Measurements from ENCODE around the gene RNASEL. TPM values are rescaled to one million over a fixed set of nuclear protein-coding genes. Genes with fewer than 3 reads are reported as not detected.

RNASEL gene
- total and polyA plus RNA-seq, 2 of the 13 experiments (the other 11 are each of a cell fraction or from before 2014, with no cell fraction given), result 0.05 to 0.20 TPM

DNA sequence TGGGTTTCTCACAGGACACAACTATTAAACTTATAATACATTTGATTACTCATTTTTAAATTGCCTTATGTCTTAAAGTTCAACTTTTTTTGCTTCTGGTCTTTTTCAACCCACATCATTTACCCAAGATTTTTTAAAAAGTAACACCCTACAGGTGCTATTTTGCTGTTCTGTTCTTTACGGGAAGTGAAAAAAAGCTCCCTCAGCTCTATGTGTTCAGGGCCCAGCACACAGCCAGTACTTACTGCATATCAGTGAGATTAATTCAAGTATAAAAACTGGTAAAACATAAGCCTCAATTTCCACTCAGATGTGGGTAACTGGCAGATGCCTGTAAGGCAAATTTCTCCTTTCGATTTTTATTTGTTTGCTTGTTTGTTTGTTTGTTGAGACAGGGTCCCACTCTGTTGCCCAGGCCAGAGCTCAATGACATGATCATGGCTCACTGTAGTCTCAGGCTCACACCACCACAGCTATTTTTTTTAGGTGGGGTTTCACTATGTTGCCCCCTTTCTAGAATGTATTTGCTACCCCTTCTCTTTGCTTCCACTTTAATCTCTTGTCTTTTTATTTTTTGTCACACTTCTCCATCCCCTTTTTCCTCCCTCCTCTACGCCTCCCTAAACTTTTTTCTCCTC lies 20.3 kb downstream of the RNASEL start:
- Histone ChIP-seq H3K27ac (ENCODE audit: extremely low read length, insufficient read depth, low read length) (no peak overlapping the region), H3K4me1 (ENCODE audit: insufficient read depth, low read length) (no peaks in the 10 kb centered on the region), H3K9me3 (ENCODE audit: low read length) (no peaks in the 10 kb centered on the region), H3K27me3 (ENCODE audit: control insufficient read depth in 1 of 2, insufficient read depth in 2 of 2, low read length in 2 of 2) (no peaks in the 10 kb centered on the region), H2AFZ (ENCODE audit: low read length) (no peak overlapping the region), H4K20me1 (ENCODE audit: insufficient read depth, low read length) (no peaks in the 10 kb centered on the region), H3K4me2 (ENCODE audit: low read depth, low read length) (no peak overlapping the region), H3K4me3 (replicated peaks in 1 of 3; ENCODE audit: insufficient read depth in 1 of 3, low read depth in 2 of 3, low read length in 3 of 3) (no peak overlapping the region), H3K79me2 (ENCODE audit: insufficient read depth, low read length) (no peaks in the 10 kb centered on the region), H3K36me3 (replicated peaks in 1 of 2; ENCODE audit: control insufficient read depth in 1 of 2, insufficient read depth in 2 of 2, low read length in 2 of 2) (no peaks in the 10 kb centered on the region), H3K9ac (ENCODE audit: insufficient read depth, low read depth, low read length) (no peak overlapping the region)
- POLR2A ChIA-PET, result no interaction called here
- CTCF ChIA-PET (ENCODE audit: low intra/inter-chr PET ratio, low total read pairs), result no interaction called here
- no peak for DNase-seq (ENCODE audit: low spot score)
- intact Hi-C loops (cut with micrococcal nuclease; ENCODE audit: unreplicated experiment) (no loop called here), in situ Hi-C loops (cut with HindIII; ENCODE audit: extremely low pct_ligation_motif_present, low pct_unique_long_range_greater_than_20kb) (no loop called here)
- TF ChIP-seq MAF1 (CRISPR knock-in tag; IDR thresholded peaks at IDR 0.05; ENCODE audit: borderline replicate concordance), result no peak
- no peak for TF ChIP-seq ZBTB20 (CRISPR knock-in tag; IDR thresholded peaks at IDR 0.05; ENCODE audit: borderline replicate concordance, low read depth)
- no peak for TF ChIP-seq DMAP1 (CRISPR knock-in tag; IDR thresholded peaks at IDR 0.05)
- no peak for TF ChIP-seq SOX13 (IDR thresholded peaks at IDR 0.05)
- no peak for TF ChIP-seq SOX13 (CRISPR knock-in tag; conservative IDR thresholded peaks at IDR 0.05 in 1 of 2, IDR thresholded peaks at IDR 0.05 in 1 of 2)
- no peak for TF ChIP-seq JUND (CRISPR knock-in tag; IDR thresholded peaks at IDR 0.05)
- no peak for TF ChIP-seq MIER3 (CRISPR knock-in tag; IDR thresholded peaks at IDR 0.05; ENCODE audit: borderline replicate concordance)
- TF ChIP-seq NKX3-1 (CRISPR knock-in tag; IDR thresholded peaks at IDR 0.05), result no peak
- no peak for TF ChIP-seq DR1 (CRISPR knock-in tag; IDR thresholded peaks at IDR 0.05)
- TF ChIP-seq ZNF30 (CRISPR knock-in tag; IDR thresholded peaks at IDR 0.05), result no peak
- TF ChIP-seq CHD4 (IDR thresholded peaks at IDR 0.05; ENCODE audit: borderline replicate concordance, low read length), result no peak
- no peak for TF ChIP-seq ZNF235 (CRISPR knock-in tag; IDR thresholded peaks at IDR 0.05; ENCODE audit: borderline replicate concordance)
- no peak for FAIRE-seq
- BruUV-seq (replicated peaks), result no TSS peak
- no peak for ATAC-seq
- 34% methylated on average over 3 of the region's 3 CpGs for WGBS (ENCODE audit: low lambda C conversion rate)
